Measurements from ENCODE around the gene PRR20B.
"Not testable (repeated sequence)": the region's sequence is repeated elsewhere in the genome, so short reads cannot be mapped to it uniquely, and the experiment has no call there.

The PRR20B gene

GRCh38 chr13:57147188-57147587, at the start of gene PRR20B:
Gene PRR20B (plus strand): TSS chr13:57147488. CDS start chr13:57147875, 387 bp downstream.
- DNase-seq (ENCODE audit: low spot score); in situ Hi-C loops (cut with MboI; ENCODE audit: low pct_unique_long_range_greater_than_20kb, low sequenced_read_pairs, unreplicated experiment): not testable (repeated sequence)

- in situ Hi-C loops (cut with MboI; ENCODE audit: low pct_unique_long_range_greater_than_20kb, low sequenced_read_pairs, unreplicated experiment), result no loop called here
Measured at GRCh38 chr13:57114945-57115344, 32.3 kb upstream of the PRR20B start.

GRCh38 chr13:57123681-57124080, 23.6 kb upstream of the PRR20B start:
- in situ Hi-C loops (cut with MboI; ENCODE audit: low pct_unique_long_range_greater_than_20kb, low sequenced_read_pairs, unreplicated experiment), result no loop called here
- DNase-seq (ENCODE audit: low spot score), result no peak
- TF ChIP-seq CTCF (IDR thresholded peaks at IDR 0.05; ENCODE audit: extremely low read depth, insufficient read depth, missing control alignments), result no peak

More at GRCh38 chr13:57114945-57115344, 32.3 kb upstream of the PRR20B start:
- no peak for DNase-seq (ENCODE audit: low spot score)
- no peak for TF ChIP-seq CTCF (IDR thresholded peaks at IDR 0.05; ENCODE audit: extremely low read depth, insufficient read depth, missing control alignments)

- DNase-seq (ENCODE audit: low spot score), result no peak
- in situ Hi-C loops (cut with MboI; ENCODE audit: low pct_unique_long_range_greater_than_20kb, low sequenced_read_pairs, unreplicated experiment), result no loop called here
- TF ChIP-seq CTCF (IDR thresholded peaks at IDR 0.05; ENCODE audit: extremely low read depth, insufficient read depth, missing control alignments), result no peak
Measured at GRCh38 chr13:57128909-57129308, 18.4 kb upstream of the PRR20B start.

GRCh38 chr13:57136093-57136492, 11.2 kb upstream of the PRR20B start:
- no peak for DNase-seq (ENCODE audit: low spot score)
- TF ChIP-seq CTCF (IDR thresholded peaks at IDR 0.05; ENCODE audit: extremely low read depth, insufficient read depth, missing control alignments), result no peak

GRCh38 chr13:57137585-57137984, 9.7 kb upstream of the PRR20B start:
- DNase-seq (ENCODE audit: low spot score), result no peak
- no peak for TF ChIP-seq CTCF (IDR thresholded peaks at IDR 0.05; ENCODE audit: extremely low read depth, insufficient read depth, missing control alignments)
- in situ Hi-C loops (cut with MboI; ENCODE audit: low pct_unique_long_range_greater_than_20kb, low sequenced_read_pairs, unreplicated experiment), result no loop called here

More at GRCh38 chr13:57136093-57136492, 11.2 kb upstream of the PRR20B start:
- in situ Hi-C loops (cut with MboI; ENCODE audit: low pct_unique_long_range_greater_than_20kb, low sequenced_read_pairs, unreplicated experiment), result no loop called here

GRCh38 chr13:57138988-57139387, 8.3 kb upstream of the PRR20B start:
- no peak for TF ChIP-seq CTCF (IDR thresholded peaks at IDR 0.05; ENCODE audit: extremely low read depth, insufficient read depth, missing control alignments)
- DNase-seq (ENCODE audit: low spot score), result no peak

GRCh38 chr13:57139781-57140180, 7.5 kb upstream of the PRR20B start:
- DNase-seq (ENCODE audit: low spot score); in situ Hi-C loops (cut with MboI; ENCODE audit: low pct_unique_long_range_greater_than_20kb, low sequenced_read_pairs, unreplicated experiment): not testable (repeated sequence)

More at GRCh38 chr13:57138988-57139387, 8.3 kb upstream of the PRR20B start:
- in situ Hi-C loops (cut with MboI; ENCODE audit: low pct_unique_long_range_greater_than_20kb, low sequenced_read_pairs, unreplicated experiment), result no loop called here

GRCh38 chr13:57140235-57140968, 6.9 kb upstream of the PRR20B start, which contains the start of gene PRR20A:
Gene PRR20A (plus strand): TSS chr13:57140918. CDS start chr13:57141305, 387 bp downstream.
- DNase-seq (ENCODE audit: low spot score); in situ Hi-C loops (cut with MboI; ENCODE audit: low pct_unique_long_range_greater_than_20kb, low sequenced_read_pairs, unreplicated experiment): not testable (repeated sequence)

GRCh38 chr13:57148106-57148505, 818 bp downstream of the PRR20B start:
- DNase-seq (ENCODE audit: low spot score); in situ Hi-C loops (cut with MboI; ENCODE audit: low pct_unique_long_range_greater_than_20kb, low sequenced_read_pairs, unreplicated experiment): not testable (repeated sequence)

- DNase-seq (ENCODE audit: low spot score); in situ Hi-C loops (cut with MboI; ENCODE audit: low pct_unique_long_range_greater_than_20kb, low sequenced_read_pairs, unreplicated experiment): not testable (repeated sequence)
Measured at GRCh38 chr13:57153761-57154160, 6.5 kb downstream of the PRR20B start, which contains the start of gene PRR20C. Gene PRR20C (plus strand): TSS chr13:57154061. CDS start chr13:57154448, 387 bp downstream.
